Measurements from ENCODE around the gene BAHCC1. TPM values are rescaled to one million over a fixed set of nuclear protein-coding genes. Genes with fewer than 3 reads are reported as not detected.

Gene BAHCC1
- total and polyA plus RNA-seq, 2 of the 8 experiments (the other 6 are each of a cell fraction or from before 2014, with no cell fraction given) = 0.26 to 0.58 TPM

DNA sequence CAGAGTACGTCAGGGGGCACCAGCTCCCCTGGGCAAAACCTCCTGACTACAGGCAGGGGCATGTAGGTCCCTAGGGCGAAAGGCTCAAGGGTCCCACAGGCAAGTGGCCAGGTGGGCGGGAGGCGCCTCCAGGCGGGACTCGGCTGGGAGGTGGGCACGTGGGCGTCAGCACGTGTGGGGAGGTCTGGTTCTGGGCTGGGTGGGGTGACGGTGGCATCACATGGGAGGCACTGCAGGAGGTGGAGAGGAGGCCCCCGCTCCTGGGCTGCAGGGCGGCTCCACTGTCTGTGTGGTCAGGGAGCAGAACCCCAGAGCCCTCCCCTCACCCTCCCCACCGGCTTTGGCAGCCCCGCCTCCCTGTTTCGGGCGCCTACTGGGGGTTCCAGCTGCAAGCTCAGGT is 64.6 kb downstream of the BAHCC1 start (continued):
- TF ChIP-seq ATF3 (IDR thresholded peaks at IDR 0.05; ENCODE audit: insufficient read depth, low read depth, low read length) (no peak), RNF2 (IDR thresholded peaks at IDR 0.05; ENCODE audit: borderline replicate concordance, low read depth, low read length, missing control alignments, poor library complexity, severe bottlenecking) (no peak), JUN (IDR thresholded peaks at IDR 0.05; ENCODE audit: low read depth, low read length) (no peak), CHD7 (IDR thresholded peaks at IDR 0.05; ENCODE audit: insufficient replicate concordance, low read length) (no peak), GTF2F1 (IDR thresholded peaks at IDR 0.05; ENCODE audit: borderline replicate concordance, low read depth, low read length) (no peak), POLR2AphosphoS5 (IDR thresholded peaks at IDR 0.05; ENCODE audit: low read depth, low read length) (no peak)

Measured in H1 (cell line).